Fibroblast of skin of left biceps (primary cell): Measurements from ENCODE around the gene PRAC1.
"Not testable (repeated sequence)": the region's sequence is repeated elsewhere in the genome, so short reads cannot be mapped to it uniquely, and the experiment has no call there.

Experiments used
- DNase-seq, 2 experiments: peaks; one replicate each; pipeline ENCODE4 v3.0.0-alpha.2; 2013; ENCODE audit warnings: low read depth in 2 of 2

Gene PRAC1

DNA sequence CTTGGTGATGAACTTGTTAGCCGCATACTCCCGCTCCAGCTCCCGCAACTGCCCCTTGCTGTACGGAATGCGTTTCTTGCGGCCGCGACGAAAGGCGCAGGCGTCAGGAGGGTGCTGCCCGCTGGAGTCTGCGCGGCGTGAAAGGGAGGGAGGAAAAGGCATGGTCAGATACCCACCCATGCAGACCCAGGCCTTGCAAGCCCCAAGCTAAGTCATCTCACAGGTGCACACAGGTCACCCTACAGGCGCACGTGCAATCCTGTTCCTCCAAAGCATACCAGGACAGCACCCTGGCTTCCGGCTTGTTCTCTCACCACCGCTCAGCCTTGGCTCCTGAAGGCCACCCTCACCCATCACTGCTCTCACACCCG lies 4.6 kb upstream of the PRAC1 start:
- no peak for DNase-seq

DNA sequence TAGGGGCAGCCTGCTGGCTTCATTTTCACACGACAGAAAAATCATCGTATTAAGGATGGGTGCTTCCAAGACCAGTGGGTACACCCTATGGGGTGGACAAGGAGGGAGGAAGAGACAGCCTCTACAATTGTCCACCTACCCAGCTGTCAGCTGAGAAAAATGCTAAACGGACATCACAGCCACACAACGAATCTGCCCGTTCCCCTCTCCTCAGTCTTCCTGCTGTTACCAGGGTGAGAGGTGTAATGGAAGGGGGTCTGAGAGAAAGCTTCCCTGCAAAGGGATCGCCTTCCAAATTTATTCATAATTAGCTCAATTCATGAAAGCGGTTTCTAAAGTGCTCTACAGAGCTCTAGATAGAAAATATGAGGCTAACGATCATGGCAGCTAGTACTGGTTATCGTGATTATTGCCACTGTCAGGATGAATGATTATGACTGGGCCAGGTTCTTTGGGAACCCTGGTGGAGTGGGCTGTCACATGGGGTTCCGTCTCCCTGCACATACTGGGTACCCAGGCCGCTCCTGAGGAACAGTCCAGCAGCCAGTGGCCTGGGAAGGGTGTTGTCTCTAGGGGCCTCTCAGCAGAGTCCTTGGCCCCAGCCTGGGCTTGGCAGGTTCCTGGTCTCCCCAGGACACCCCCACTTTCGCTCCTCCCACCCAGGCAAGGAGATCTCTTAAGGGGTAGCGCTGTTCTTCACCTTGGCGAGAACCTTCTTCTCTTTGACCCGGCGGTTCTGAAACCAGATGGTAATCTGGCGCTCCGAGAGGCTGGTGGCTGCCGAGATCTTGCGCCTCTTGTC lies 4.0 kb upstream of the PRAC1 start:
- no peak for DNase-seq

DNA sequence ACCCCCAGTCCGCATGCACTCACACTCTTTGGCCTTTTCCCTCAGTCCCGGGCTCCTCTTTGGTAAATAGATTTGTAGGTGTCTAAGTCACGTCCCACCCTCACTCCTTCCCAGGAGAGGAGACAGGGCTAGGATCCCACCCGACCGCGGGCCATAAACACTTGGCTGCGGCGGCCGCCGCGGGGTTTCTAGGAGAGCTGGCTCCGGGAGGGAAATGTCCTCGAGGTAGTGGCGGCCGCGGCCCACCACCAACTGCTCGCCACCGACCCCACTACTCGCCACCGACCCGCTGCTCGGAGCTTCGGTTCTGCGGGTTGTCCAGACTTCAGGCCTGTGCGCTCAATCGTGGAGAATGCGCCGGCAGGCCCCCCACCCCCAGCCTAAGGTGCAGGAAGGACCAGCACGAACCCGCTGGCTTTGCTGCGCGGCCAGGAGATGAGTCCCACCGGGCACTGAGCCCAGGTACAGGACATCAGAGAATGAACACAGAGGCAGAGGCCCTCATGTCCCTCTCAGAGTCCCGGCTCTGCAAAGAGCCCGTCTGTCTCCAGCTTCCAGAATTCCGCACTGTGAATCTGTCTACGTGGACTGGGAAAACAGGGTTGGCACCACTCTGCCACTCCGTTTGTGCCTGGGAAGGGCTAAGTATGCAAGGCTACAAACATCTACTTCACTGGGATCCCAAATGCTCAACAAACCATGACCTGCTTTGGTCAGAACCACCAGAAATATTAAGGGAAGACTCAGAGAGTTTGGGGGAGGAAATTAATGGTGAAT lies 3.2 kb upstream of the PRAC1 start:
- DNase-seq, result no peak

GRCh38 chr17:48725004-48725287 lies 2.6 kb upstream of the PRAC1 start:
- DNase-seq, result no peak

GRCh38 chr17:48724251-48725003 lies 2.1 kb upstream of the PRAC1 start:
- peak; percentile 10 to 19 for DNase-seq

GRCh38 chr17:48723423-48724250 lies 1.3 kb upstream of the PRAC1 start:
- DNase-seq, result no peak

- DNase-seq, result no peak
Observed at GRCh38 chr17:48722915-48723422, 651 bp upstream of the PRAC1 start, which contains the start of gene PRAC2. Gene PRAC2, plus strand, starts transcription at chr17:48723185. Its CDS starts 1,226 bp downstream, at chr17:48724411.

GRCh38 chr17:48721009-48721402 lies 1.3 kb downstream of the PRAC1 start:
- no peak for DNase-seq

GRCh38 chr17:48720266-48721008 lies 1.9 kb downstream of the PRAC1 start:
- DNase-seq, result no peak

GRCh38 chr17:48719642-48720265 lies 2.6 kb downstream of the PRAC1 start:
- DNase-seq, result no peak

- no peak for DNase-seq
Observed at GRCh38 chr17:48718761-48719641, 3.3 kb downstream of the PRAC1 start.

DNA sequence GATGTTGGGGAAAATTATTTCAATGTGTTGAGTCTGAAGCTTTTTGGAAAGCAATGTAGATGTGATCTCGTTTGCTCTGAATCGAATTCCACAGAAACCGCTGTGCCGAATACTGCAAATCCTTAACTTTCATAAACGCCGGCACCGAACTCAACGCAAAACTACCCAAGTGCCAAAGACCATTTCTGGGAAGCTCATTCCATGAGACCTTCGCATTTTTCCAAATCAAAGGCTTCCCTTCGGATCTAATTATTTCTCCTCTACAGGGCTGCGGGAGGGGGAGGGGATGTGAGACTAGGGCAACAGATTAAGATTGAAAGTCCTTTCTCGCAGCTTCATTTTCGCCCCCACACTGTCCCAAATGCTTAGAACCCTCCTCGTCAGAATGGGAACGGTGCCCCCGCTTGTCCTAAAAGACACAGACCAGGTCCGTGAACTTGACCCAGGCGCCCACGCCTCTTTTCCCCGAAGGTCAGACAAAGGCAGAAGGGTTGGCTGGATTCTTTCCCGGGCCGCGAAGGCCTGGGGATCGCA lies 4.0 kb downstream of the PRAC1 start:
- DNase-seq, result no peak

DNA sequence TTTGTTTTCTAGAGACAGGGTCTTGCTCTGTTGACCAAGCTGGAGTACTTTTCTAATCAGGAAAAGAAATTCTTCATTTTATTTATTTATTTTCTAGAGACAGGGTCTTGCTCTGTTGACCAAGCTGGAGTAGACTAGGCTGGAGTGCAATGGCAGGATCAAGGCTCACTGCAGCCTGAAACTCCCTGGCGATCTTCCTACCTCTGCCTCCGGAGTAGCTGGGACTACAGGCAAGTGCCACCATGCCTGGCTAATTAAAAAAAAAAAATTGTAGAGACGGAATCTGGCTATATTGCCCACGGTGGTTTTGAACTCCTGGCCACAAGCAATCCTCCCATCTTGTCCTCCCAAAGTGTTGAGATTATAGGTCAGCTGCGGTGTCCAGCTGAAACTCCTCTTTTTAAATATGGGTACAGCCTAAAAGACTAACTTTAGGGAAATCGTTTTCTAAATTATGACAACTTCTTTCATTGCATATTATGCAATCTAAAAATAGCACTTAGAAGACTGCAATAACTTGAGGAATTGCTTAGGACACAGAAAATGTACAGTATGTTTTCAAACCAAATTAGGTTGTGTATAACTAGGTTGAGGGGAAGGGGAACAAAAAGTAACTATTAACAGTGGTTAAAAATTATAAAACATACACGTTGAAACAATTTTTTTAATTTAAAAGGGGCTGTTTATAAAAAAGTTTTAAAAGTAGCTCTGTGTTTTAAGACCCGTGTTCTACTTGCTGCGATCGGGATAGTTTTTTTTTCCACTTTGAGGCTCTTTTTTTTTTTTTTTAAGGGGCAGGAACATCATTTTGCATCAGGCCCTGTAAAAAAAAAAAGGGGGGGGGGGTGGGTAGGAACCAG lies 4.7 kb downstream of the PRAC1 start:
- DNase-seq, result no peak

DNA sequence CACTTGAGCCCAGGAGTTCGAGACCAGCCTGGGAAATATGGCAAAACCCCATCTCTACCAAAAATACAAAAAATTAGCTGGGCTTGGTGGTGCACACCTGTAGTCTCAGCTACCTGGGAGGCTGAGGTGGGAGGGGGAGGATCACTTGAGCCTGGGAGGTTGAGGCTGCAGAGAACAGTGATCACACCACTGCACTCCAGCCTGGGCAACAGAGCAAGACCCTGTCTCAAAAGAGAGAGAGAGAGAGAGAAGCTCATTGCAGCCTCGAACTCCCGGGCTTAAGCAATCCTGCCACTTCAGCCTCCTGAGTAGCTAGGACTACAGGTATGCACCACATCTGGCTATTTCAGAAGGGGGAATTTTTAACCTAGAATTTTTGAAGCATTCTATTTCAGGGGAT lies 5.8 kb downstream of the PRAC1 start:
- DNase-seq, result not testable (repeated sequence)

DNA sequence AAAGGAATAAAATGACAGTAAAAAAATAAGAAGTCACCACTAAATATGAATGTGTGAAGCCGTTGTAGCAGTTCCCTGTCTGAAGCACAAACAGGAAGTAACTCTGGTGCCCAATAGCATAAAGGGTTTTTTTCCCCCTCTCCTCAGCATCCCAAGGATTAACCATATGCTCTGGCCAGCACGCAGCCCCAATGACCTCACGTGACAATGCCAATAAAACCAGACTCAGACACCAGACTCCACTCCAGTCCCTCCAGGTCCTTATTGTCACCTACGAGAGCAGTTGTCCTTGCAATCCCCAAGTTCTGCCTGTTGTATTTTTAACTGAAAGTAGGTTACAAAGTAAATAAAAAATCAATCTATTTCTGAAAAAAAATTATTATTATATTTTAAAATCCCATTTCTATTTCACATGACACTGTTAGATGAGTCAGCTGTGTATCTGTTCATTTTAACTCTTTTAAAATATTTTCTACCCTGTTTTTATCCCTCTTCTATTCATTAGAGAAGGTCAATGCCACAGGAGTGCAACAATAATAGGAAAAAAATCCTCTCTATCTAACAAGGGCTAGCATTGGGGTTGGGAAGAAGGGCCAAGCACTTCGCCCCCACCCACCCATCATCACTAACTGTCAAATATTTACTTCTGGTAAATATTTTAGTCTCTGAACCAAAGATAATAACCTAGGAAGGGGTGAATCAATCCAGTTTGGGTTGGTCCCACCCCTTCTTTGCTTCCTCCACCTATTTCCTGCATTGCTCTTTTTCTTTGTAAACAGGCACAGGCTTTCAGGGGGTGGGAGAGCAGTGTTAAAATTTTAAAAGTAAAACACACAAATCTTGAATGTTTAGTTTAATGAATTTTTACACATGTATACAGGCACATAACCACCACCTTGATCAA lies 6.6 kb downstream of the PRAC1 start:
- no peak for DNase-seq

DNA sequence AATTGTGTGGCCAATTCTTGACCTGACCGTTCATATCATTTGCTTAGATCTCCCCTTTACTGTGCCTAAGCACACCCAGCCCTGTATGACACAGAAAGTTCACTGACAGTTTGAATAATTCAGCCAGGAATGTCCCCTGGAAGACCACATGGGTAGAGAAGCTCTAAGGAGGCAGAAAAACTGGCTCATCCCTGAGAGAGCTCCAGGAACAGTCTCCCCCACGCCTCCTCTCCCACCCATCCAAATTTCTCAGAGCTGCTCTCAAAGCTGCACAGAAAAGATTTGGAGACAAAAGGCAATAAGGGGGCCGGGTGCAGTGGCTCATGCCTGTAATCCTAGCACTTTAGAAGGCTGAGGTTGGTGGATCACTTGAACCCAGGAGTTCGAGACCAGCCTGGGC lies 11.2 kb downstream of the PRAC1 start:
- no peak for DNase-seq
